ENCODE measurements around the gene FUT7.

FUT7 gene

DNA sequence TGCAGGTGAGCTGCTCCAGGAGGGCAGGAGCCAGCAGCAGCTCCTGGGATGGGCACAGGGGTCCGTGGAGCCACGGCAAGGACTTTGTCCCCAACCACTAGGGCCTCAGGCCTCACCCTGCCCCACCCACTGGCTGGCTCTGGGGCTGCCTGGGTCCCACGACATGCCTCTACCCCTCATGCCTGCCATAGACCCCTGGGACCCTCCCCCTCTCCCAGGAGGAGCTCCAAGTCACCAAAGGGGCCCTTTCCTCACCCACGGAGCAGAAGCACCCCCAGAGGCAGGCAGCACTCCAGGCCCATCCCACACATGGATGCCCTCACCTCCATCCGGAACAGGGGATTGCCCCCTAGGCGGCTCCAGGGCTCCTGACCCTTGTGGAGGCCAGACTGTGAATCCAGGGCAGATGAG lies 10.3 kb downstream of the FUT7 start:
- TF ChIP-seq EZH2 (IDR thresholded peaks at IDR 0.05; ENCODE audit: borderline replicate concordance, low read length): no peak
- TF ChIP-seq, protein P1, sequence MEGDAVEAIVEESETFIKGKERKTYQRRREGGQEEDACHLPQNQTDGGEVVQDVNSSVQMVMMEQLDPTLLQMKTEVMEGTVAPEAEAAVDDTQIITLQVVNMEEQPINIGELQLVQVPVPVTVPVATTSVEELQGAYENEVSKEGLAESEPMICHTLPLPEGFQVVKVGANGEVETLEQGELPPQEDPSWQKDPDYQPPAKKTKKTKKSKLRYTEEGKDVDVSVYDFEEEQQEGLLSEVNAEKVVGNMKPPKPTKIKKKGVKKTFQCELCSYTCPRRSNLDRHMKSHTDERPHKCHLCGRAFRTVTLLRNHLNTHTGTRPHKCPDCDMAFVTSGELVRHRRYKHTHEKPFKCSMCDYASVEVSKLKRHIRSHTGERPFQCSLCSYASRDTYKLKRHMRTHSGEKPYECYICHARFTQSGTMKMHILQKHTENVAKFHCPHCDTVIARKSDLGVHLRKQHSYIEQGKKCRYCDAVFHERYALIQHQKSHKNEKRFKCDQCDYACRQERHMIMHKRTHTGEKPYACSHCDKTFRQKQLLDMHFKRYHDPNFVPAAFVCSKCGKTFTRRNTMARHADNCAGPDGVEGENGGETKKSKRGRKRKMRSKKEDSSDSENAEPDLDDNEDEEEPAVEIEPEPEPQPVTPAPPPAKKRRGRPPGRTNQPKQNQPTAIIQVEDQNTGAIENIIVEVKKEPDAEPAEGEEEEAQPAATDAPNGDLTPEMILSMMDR (IDR thresholded peaks at IDR 0.05; ENCODE audit: low read length): no peak
- H3K4me2 ChIP-seq (ENCODE audit: low read length): no peak overlapping the region
- H3K27me3 ChIP-seq (ENCODE audit: insufficient read depth, low read length): no peaks in the 10 kb centered on the region
- H3K9ac ChIP-seq (ENCODE audit: low read length): no peak overlapping the region
- H3F3A ChIP-seq (ENCODE audit: insufficient read depth, low read length): no peaks in the 10 kb centered on the region
- H3K9me3 ChIP-seq (ENCODE audit: low read length): no peaks in the 10 kb centered on the region
- no peaks in the 10 kb centered on the region for H4K20me1 ChIP-seq (ENCODE audit: insufficient read depth, low read length)
- H3K4me3 ChIP-seq (ENCODE audit: low read depth, low read length, poor library complexity, severe bottlenecking): no peak overlapping the region
- no peak overlapping the region for H3K27ac ChIP-seq (ENCODE audit: low read depth, low read length, poor library complexity, severe bottlenecking)
- H3K4me1 ChIP-seq (ENCODE audit: insufficient read depth, low read length, severe bottlenecking): peaks cover 10% of the 10 kb centered on the region
- H3K79me2 ChIP-seq (ENCODE audit: insufficient read depth, low read length): no peaks in the 10 kb centered on the region
- H3K9me2 ChIP-seq (ENCODE audit: low read depth, low read length): no peaks in the 10 kb centered on the region
- H3K36me3 ChIP-seq (ENCODE audit: insufficient read depth, low read length): no peaks in the 10 kb centered on the region
- H2AFZ ChIP-seq (ENCODE audit: low read length): no peak overlapping the region

DNA sequence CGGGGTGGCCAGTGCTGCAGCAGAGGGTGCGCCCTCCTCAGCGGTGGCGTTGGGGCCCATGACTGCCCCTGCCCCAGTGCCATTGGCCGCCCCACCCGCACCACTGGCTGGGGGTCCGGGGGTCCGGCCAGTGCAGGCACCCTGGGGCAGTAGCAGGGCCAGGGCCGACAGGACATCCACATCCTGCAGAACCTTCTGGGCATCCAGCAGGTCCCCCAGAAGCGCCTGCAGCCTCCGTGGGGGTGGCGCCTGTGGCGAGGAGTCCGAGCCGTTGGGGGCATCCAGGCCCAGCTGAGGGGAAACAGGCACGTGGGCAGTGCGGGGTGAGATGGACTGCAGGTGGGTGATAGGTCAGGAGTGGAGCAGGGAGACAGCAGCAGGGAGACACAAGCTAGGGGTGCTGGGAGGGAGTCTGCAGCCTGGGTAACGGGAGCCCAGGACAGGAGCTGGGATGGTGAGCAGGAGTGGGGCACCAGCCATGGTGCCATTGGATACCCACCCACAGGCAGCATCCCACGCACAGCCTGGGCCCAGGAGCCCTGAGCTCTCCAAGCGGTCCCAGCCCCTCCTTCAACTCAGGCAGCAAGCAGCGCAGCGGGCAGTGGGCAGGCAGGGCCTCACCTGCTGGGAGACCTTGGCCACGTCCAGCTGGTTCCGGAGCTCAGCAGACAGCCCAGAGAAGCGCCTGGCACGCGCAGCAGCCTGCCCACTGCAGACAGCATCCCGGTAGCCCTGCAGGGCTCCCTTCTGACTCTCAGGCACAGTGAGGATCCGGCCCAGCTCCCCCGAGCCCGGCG lies 10.9 kb downstream of the FUT7 start:
- Histone ChIP-seq H3K27me3 (ENCODE audit: insufficient read depth, low read length) (no peaks in the 10 kb centered on the region), H3K79me2 (ENCODE audit: insufficient read depth, low read length) (no peaks in the 10 kb centered on the region), H3K4me3 (ENCODE audit: low read depth, low read length, poor library complexity, severe bottlenecking) (no peak overlapping the region), H3K36me3 (ENCODE audit: insufficient read depth, low read length) (no peaks in the 10 kb centered on the region), H3K4me2 (ENCODE audit: low read length) (no peak overlapping the region), H3K9ac (ENCODE audit: low read length) (no peak overlapping the region), H3K27ac (ENCODE audit: low read depth, low read length, poor library complexity, severe bottlenecking) (no peak overlapping the region), H3K9me3 (ENCODE audit: low read length) (no peaks in the 10 kb centered on the region), H4K20me1 (ENCODE audit: insufficient read depth, low read length) (no peaks in the 10 kb centered on the region), H2AFZ (ENCODE audit: low read length) (no peak overlapping the region), H3K9me2 (ENCODE audit: low read depth, low read length) (no peaks in the 10 kb centered on the region), H3K4me1 (ENCODE audit: insufficient read depth, low read length, severe bottlenecking) (peaks cover 7% of the 10 kb centered on the region), H3F3A (ENCODE audit: insufficient read depth, low read length) (no peaks in the 10 kb centered on the region)
- TF ChIP-seq EZH2 (IDR thresholded peaks at IDR 0.05; ENCODE audit: borderline replicate concordance, low read length): no peak

DNA sequence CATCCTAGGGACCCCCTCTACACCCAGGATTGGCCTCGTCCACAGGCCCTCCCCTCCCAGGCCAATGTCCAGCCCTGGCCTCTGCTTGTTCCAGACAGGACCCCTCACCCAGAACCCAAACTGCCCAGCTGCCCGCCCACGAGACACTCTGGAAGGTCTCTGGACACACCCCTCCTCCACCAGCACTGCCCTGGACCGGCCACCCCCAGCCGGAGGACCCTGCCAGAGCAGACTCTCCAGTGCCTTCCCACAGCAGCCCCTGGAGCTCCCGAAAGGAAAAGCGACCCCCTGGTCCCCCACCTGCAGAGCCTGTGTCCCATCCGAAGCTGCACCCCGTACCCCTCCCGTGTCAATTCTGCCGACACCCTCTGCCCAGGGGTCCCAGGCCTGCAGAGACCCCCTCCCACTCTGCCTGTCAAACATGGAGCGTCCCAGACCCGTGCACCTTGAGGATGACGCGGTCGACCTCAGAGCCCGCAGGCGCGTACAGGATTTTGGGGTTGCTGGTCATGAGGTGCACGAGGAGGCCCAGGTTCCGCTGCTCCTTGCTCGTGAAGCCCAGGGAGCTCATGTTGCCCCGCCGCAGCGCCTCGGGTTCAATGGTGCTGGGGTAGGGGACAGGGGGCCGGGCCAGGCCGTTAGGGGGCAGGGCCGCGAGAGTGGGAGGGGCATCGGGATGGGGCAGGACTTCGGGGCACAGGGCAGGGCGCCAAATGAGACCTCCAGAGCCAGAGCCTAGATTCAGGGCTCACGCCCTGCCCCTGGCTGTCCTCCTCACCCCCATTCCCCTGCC lies 11.8 kb downstream of the FUT7 start:
- Histone ChIP-seq H3K27me3 (ENCODE audit: insufficient read depth, low read length) (no peaks in the 10 kb centered on the region), H3K9ac (ENCODE audit: low read length) (no peak overlapping the region), H3K79me2 (ENCODE audit: insufficient read depth, low read length) (no peaks in the 10 kb centered on the region), H3K9me3 (ENCODE audit: low read length) (no peaks in the 10 kb centered on the region), H3K4me2 (ENCODE audit: low read length) (no peak overlapping the region), H3K4me3 (ENCODE audit: low read depth, low read length, poor library complexity, severe bottlenecking) (no peak overlapping the region), H3K27ac (ENCODE audit: low read depth, low read length, poor library complexity, severe bottlenecking) (no peak overlapping the region), H3K4me1 (ENCODE audit: insufficient read depth, low read length, severe bottlenecking) (peaks cover under 1% of the 10 kb centered on the region), H3K9me2 (ENCODE audit: low read depth, low read length) (no peaks in the 10 kb centered on the region), H3F3A (ENCODE audit: insufficient read depth, low read length) (no peaks in the 10 kb centered on the region), H4K20me1 (ENCODE audit: insufficient read depth, low read length) (no peaks in the 10 kb centered on the region), H3K36me3 (ENCODE audit: insufficient read depth, low read length) (no peaks in the 10 kb centered on the region), H2AFZ (ENCODE audit: low read length) (no peak overlapping the region)
- TF ChIP-seq EZH2 (IDR thresholded peaks at IDR 0.05; ENCODE audit: borderline replicate concordance, low read length): no peak
- TF ChIP-seq, protein P1 (IDR thresholded peaks at IDR 0.05; ENCODE audit: low read length): no peak
